Esophagus squamous epithelium (tissue), 5 donors: ENCODE data around the gene R3HCC1L. TPM values are rescaled to one million over a fixed set of nuclear protein-coding genes. Genes with fewer than 3 reads are reported as not detected.

ENCODE experiments used
- DNase-seq: peaks from one replicate; lab custom pipeline; 2025; lab: John Stamatoyannopoulos, UW
- H3K27ac ChIP-seq, 4 donors: fragments of 200-600 bp; sonication (generic); one replicate each; pipeline ENCODE4 v1.5.1; 2016 to 2019; ENCODE audit warnings: mild to moderate bottlenecking in 1 of 4
- H3K27me3 ChIP-seq, 4 donors: fragments of 200-600 bp; sonication (generic); 1 replicate in 3 of 4; 2 replicates in 1 of 4; pipeline versions ENCODE4 v1.5.1 to v1.6.0; 2017 to 2021; ENCODE audit warnings: antibody characterized with exemption in 1 of 4
- H3K36me3 ChIP-seq, 3 donors: fragments of 200-600 bp; sonication (generic); one replicate each; pipeline ENCODE4 v1.5.1; 2016 to 2019
- H3K4me1 ChIP-seq, 3 donors: fragments of 200-600 bp; sonication (generic); one replicate each; pipeline ENCODE4 v1.5.1; 2017 to 2019
- H3K4me3 ChIP-seq, 4 donors: fragments of 200-600 bp; sonication (generic); 1 replicate in 3 of 4; 2 replicates in 1 of 4; pipeline ENCODE4 v1.5.1; 2016 to 2019; ENCODE audit warnings: mild to moderate bottlenecking in 2 of 4, moderate library complexity in 1 of 4
- H3K9me3 ChIP-seq, 3 donors: fragments of 200-600 bp; sonication (generic); one replicate each; pipeline ENCODE4 v1.5.1; 2016 to 2019
- CTCF ChIP-seq, 6 experiments: fragments of 450-650 bp in 4 of 6; fragments of 200-600 bp in 2 of 6; sonication (generic) in 2 of 6; IDR thresholded peaks; one replicate each; pipeline ENCODE4 v1.5.1; 2016 to 2019; ENCODE audit warnings: antibody characterized with exemption in 6 of 6, mild to moderate bottlenecking in 4 of 6, moderate library complexity in 4 of 6
- POLR2A ChIP-seq, 4 donors: fragments of 450-650 bp; IDR thresholded peaks; one replicate each; pipeline ENCODE4 v1.6.1; 2017; ENCODE audit warnings: antibody characterized with exemption in 4 of 4, mild to moderate bottlenecking in 4 of 4, moderate library complexity in 3 of 4
- WGBS, 2 donors: methylation state at CpG; one replicate each; pipeline ENCODE4 v1.1.5; 2018; 5-methylcytosine and 5-hydroxymethylcytosine counted together
- intact Hi-C: fragments of 100-400 bp; cut with DNase I; formaldehyde crosslinking; loops from one replicate; pipeline ENCODE4 v1.15.0; 2022
- total RNA-seq, 4 donors: library from RNA; depleted of rRNA; stranded (reverse); fragments of >200 nt; gene quantifications; one replicate each; pipeline ENCODE4 v1.1.0, GENCODE V29; 2016
- donor health status: DM: yes; HTN: yes; CAD: no.

R3HCC1L gene
- total RNA-seq: 10 to 100 TPM in 2 of 4 donors, 1 to 10 TPM in 2; 5.5 to 12.5 (median 10.1) TPM

GRCh38 chr10:98134431-98135221 lies at the start of gene R3HCC1L:
R3HCC1L (plus strand) TSS chr10:98134657; CDS start chr10:98208115, 73,458 bp downstream.
- Histone ChIP-seq H3K9me3 (no peaks in the 10 kb centered on the region), H3K27me3 (no peaks in the 10 kb centered on the region), H3K27ac (peak within 1 kb of the TSS; percentile 94 to 97 (median 96)), H3K4me3 (peak within 1 kb of the TSS; percentile 89 to 98 (median 90)), H3K36me3 (no peaks in the 10 kb centered on the region), H3K4me1 (peaks cover 4 to 43% (median 7%) of the 10 kb centered on the region in 3 donors)
- TF ChIP-seq POLR2A (IDR thresholded peaks at IDR 0.05) (peak in 3 of 4 donors; percentile 27 to 87 (median 75)), CTCF (IDR thresholded peaks at IDR 0.05) (no peak)
- WGBS, 2 donors: 0 to 1% methylated on average over 22 to 34 of the region's 64 CpGs
- peak; percentile 41 for DNase-seq
- intact Hi-C loops: no loop called here

GRCh38 chr10:98085238-98085637 lies 49.2 kb upstream of the R3HCC1L start:
- H3K4me3 ChIP-seq: no peak overlapping the region
- H3K9me3 ChIP-seq: no peaks in the 10 kb centered on the region
- peaks cover 0 to 34% (median 0%) of the 10 kb centered on the region in 4 donors for H3K27me3 ChIP-seq
- H3K36me3 ChIP-seq: no peaks in the 10 kb centered on the region
- no peaks in the 10 kb centered on the region for H3K4me1 ChIP-seq
- intact Hi-C loops: no loop called here
- 79 to 80% methylated on average over 4 of the region's 4 CpGs for WGBS, 2 donors
- no peak for TF ChIP-seq POLR2A (IDR thresholded peaks at IDR 0.05)
- no peak for TF ChIP-seq CTCF (IDR thresholded peaks at IDR 0.05)
- no peak overlapping the region for H3K27ac ChIP-seq
- no peak for DNase-seq

DNA sequence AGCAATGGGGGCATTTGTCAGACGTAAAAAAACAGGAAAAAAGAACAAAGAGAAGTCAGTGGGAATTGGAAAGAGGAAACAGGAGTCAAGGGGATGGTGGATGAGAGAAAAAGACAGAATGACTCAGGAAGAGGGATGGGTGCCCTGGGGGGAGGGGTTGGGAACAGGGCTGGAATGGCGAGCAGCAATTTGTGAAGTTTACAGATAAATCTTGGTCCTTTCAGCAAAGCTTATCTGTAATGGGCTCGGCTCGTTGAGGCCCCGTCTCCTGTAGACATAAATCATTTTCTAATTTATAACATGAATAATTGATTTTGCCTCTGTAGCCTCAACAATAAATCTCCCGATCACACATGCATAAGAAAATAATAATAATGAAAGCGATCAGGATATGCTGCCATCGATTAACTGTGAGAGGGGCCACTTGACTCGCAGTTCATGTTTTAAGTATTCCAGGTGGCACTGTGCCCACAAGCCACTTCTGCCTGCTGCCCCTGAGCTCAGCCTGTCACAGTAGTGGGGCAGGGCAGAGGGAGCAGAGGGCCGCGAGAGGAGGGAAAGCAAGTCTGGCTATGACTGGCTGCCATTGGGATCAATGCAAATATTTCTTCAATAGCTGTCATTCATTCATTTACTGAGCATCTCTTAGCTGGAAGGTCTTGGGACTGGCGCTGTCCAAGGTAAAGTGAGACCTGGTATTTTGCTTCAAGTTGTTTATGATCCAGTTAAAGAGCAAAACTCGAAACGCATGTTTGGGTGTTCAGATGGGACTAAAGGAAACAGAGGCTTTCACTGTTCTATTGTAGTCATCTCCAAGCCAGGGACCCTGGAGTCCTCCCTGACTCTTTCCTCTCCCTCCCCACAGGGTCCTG lies 47.4 kb upstream of the R3HCC1L start:
- H3K27ac ChIP-seq: no peak overlapping the region
- H3K9me3 ChIP-seq: no peaks in the 10 kb centered on the region
- no peak for DNase-seq
- no peak overlapping the region for H3K4me3 ChIP-seq
- intact Hi-C loops: no loop called here
- 58 to 60% methylated on average over 14 of the region's 14 CpGs for WGBS, 2 donors
- TF ChIP-seq CTCF (IDR thresholded peaks at IDR 0.05): no peak
- no peak for TF ChIP-seq POLR2A (IDR thresholded peaks at IDR 0.05)
- H3K36me3 ChIP-seq: no peaks in the 10 kb centered on the region
- no peaks in the 10 kb centered on the region for H3K4me1 ChIP-seq
- peaks cover 0 to 39% (median 0%) of the 10 kb centered on the region in 4 donors for H3K27me3 ChIP-seq

DNA sequence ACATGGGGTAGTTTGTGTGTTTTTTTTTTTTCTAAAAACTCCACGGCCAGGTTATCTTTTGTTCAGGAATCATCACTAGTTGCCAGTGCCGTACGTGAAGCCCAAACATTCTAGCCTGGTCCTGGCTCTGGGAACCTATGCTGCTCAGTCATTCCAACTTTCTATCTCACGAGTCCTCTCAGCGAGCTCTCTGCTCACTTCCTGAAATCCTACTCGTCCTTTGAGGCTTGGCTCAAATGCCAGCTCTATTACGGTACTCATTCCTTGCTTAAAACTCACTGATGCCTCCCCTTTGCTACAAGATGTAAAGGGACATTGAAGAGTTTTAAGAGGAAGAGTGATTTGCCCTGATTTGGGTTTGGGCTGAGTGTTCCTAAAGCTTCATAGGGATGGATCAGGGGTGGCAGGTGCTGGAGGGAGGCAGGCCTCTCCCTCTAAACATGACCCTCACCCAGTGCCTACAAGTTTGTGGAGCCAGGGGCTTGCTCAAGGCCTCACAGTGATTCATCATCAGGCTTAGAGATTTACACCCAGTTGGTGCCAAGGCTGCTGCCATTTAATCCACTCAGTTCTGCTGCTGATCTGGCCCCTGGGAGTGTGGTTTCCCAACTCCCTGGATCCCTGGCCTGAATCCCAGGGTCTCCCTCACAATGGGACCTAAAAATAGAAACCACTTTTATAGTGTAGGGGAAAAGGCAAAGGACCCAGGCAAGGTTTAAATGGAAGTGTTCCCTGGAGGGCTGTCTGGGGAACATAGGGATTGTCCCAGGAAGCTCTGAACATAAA lies 46.1 kb upstream of the R3HCC1L start:
- TF ChIP-seq CTCF (IDR thresholded peaks at IDR 0.05): no peak
- TF ChIP-seq POLR2A (IDR thresholded peaks at IDR 0.05): no peak
- Histone ChIP-seq H3K4me1 (no peaks in the 10 kb centered on the region), H3K36me3 (no peaks in the 10 kb centered on the region), H3K4me3 (no peak overlapping the region), H3K27ac (no peak overlapping the region), H3K9me3 (no peaks in the 10 kb centered on the region), H3K27me3 (peaks cover 0 to 40% (median 0%) of the 10 kb centered on the region in 4 donors)
- WGBS, 2 donors: 58 to 66% methylated on average over 4 to 7 of the region's 7 CpGs
- DNase-seq: no peak
- intact Hi-C loops: no loop called here
